Stimulated activated CD8-positive, alpha-beta memory T cell treated with anti-CD3 and anti-CD28 coated beads, Interleukin-4, amount 100 ng/mL, for 48 hours (primary cell): ENCODE results near the gene NPLOC4.
"Not testable (repeated sequence)": the region's sequence is repeated elsewhere in the genome, so short reads cannot be mapped to it uniquely, and the experiment has no call there.

Source experiments
- DNase-seq: peaks from one replicate; pipeline ENCODE4 v3.0.0-alpha.2; 2020

NPLOC4 gene

DNA sequence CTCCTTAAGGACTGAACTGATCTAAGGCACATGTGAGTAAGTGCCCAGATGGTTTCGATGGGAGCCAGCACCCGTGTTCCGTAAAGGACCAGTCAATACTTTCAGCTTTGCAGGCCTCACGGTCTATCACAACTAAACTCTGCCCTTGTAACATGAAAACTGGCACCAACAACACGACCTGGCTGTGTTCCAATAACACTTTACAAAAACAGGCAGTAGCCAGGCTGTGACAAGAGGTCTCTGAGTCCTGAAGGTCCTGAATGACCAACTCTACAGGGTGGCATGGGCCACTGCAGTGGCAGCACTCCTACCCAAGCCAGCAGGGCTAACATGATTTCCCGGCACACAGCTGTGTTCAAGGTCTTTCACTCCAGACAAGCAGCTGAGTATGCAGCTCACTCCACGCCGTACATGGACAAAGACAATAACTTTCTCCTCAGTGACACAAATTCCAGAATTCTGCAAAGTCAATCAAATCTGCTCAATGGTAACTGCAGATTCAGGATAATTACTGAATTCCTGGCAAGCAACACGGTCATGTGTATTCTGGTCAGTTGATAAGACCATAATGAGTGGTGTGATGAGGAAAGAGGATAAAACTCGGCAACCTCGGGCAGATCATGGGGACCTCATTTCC lies 15.3 kb downstream of the NPLOC4 start:
- DNase-seq = no peak

DNA sequence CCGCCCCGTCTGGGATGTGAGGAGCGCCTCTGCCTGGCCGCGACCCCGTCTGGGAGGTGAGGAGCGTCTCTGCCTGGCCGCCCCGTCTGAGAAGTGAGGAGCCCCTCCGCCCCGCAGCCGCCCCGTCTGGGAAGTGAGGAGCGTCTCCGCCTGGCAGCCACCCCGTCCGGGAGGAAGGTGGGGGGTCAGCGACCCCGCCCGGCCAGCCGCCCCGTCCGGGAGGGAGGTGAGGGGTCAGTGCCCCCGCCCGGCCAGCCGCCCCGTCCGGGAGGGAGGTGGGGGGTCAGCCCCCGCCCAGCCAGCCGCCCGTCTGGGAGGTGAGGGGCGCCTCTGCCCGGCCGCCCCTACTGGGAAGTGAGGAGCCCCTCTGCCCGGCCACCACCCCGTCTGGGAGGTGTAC lies 18.6 kb downstream of the NPLOC4 start:
- DNase-seq = not testable (repeated sequence)

DNA sequence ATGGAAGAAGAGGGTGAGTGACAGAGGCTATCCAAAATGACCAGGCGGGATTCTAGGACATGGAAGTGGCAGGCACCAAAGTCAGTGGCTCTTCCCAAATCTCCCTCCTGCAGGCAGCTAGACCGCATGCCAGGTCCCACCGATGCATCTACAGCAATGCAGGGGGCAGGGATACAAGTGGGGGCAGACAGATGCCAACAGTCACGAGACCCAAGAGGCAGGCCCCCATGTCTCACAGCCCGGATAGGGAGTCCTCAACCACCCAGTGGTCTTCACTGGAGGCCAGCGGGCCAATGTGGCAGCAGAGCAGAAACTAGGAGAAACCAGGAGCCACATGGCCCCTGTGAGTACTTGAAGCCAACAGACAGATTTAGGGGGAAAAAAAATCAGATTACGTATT lies 20.0 kb downstream of the NPLOC4 start:
- DNase-seq = no peak

GRCh38 chr17:81615401-81615930 lies 21.4 kb downstream of the NPLOC4 start:
- DNase-seq = no peak

DNA sequence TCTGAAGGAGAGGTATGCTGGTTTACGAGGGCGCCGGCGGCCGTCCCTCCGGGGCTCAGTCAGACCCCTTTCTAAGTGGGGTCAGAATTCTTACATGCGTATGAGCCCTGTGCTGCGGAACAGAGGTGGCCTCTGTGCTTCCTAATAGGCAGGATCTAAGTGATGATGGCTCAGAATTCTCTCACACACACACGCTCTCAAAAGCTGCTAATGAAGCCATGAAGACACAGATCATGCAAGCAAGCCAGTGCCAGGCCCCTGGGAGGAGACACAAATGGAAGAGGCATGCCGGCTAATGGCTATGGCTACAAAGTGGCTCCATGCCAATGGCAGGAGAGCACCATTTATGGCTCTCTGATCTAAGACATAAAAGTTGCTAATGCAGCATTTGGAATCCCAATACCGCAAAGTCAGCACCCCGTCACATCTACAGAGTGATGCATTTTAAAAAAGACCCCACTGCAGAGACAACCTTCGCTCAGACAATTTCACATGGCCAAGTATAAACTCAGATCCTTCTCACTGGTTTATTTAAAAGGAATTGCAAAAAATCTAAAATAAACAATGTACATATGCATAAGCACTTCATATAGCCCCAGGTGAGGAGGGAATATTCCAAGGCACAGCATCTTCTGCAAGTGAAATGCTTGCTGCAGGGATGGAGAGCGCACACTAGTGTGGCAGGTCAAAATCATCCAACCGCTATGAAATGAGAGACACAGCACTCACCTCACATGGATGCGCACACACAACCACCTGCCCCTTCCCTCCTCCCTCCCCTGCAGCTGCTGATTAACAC lies 24.5 kb downstream of the NPLOC4 start:
- DNase-seq = no peak

DNA sequence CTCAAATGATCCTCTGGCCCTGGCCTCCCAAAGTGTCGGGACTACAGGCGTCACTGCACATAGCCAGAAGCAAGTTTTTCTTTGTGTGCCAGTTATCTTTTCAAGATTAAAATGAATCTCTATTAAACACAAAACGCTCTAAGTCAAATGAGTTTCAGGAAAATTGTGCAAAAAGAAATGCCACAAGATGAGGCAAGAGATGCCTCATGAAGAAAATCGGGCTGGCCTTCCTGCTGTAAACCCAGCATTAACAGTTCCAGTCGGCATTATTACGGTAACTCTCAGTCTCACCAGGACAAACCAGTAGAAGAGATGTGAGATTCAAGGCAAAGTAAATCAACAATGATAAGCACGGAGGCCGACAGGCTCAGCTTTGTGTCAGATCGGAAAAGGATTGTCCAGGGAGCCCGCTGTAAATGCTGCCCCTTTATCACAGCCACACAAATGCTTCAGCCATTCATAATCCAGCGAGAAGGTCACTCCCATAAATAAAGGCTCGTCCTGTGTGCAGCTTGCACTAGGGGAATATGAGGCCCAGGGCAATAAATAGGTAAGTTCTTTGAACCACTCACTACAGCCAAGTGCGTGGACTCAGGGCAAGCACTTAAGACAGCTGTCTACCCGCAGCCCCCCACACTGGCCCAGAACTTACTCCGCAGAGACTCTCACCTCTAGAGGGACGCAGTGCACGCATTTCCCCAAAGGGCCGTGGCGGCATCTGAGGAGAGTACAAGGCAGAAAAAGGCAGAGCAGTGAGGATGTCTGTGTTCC lies 27.2 kb downstream of the NPLOC4 start:
- DNase-seq = no peak

- DNase-seq = no peak
Measured at GRCh38 chr17:81608605-81609004, 28.3 kb downstream of the NPLOC4 start.

DNA sequence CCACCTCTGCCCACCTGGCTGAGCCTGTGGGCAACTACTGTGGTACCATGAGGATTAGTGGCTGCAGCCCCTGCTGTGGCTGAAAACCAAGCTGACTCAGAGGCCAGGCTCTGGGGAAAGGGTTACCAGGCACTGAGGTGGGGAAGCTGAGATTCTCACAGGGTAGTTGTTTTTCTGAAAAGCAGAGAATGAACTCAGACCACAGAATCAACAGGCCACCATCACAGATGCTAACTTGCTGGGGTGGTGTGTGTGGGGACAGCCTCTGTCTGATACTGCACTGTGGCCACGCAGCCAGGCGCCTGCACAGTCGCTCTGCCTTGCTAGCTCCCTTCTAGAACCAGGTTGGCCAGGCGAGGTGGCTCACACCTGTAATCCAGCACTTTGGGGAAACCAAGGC lies 28.8 kb downstream of the NPLOC4 start:
- peak; percentile 57 for DNase-seq

DNA sequence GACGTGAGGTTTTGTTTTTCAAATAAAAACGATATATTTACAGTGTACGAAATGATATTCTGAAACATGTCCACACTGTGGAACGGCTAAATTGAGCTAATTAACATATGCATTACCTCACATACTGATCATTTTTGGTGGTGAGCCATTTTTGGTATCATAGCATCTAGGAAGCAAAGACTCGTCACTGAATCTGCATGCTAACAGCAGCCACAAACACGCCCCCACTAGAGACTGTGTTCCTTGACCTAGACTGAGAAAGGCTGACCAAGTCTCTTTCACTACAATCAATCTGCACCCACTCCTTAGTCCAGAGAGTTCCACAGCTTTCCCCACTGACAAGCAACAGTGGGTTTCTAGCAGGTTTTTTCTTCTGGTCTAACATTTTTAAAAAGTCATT lies 29.5 kb downstream of the NPLOC4 start:
- DNase-seq = no peak

GRCh38 chr17:81603846-81604610 lies 32.9 kb downstream of the NPLOC4 start:
- no peak for DNase-seq

GRCh38 chr17:81601525-81602120 lies 35.3 kb downstream of the NPLOC4 start:
- DNase-seq = peak; percentile 36

GRCh38 chr17:81599719-81600486 lies 37.0 kb downstream of the NPLOC4 start:
- DNase-seq = no peak

DNA sequence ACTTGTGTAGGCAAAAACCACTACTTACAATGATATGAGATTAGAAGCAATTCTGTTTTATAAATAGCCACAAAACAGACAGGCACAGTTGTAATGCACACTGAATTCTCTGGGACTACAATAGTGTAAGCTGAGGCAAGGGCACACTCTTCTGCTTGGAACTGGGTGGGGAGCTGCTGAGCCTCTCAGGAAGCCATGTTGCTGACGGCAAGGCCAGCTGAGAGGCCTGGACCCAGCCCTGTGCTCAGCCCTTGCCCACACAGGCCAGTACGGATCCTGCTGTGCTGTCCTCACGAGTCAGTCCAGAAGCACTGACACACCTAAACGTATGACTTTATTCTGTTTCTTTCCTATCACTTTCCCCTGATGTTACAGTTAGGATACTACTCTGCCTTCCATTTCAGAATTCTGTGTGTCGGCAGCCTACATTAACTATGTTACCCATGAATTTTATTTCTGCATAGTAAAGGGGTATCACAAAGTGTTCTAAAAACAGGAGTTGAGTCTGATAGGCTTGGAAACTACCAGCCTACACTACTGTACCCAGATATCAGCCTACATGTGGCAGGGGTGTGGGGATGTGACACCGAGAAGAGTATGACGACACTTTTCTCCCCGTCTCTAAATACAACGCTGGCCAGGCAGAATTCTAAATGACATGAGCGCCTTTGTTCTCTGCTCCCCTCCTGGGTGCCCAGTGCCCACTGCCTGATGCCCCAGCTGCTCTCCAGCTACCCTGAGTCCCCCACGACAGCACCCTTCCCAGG lies 43.6 kb downstream of the NPLOC4 start:
- DNase-seq = no peak

DNA sequence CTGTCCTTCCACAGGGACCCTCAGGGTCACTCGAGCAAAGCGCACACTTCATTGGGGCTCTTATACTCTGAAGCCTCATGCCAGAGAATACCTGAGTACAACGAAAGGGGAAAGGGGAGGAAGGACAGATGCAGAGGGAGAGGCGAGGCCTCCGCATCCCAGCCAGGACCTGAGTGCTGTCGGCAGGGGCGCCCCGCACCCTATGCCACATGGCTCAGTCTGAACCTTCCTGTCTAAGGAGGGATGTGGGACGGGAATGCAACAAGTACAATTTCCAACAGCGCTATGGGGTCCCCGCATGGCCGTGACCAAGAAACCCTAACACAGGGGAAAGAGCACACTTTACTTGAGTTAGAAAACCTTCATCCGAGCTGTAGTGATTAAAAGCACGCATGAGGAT lies 44.9 kb downstream of the NPLOC4 start:
- DNase-seq = no peak

- no peak for DNase-seq
Measured at GRCh38 chr17:81590121-81590520, 46.8 kb downstream of the NPLOC4 start.

DNA sequence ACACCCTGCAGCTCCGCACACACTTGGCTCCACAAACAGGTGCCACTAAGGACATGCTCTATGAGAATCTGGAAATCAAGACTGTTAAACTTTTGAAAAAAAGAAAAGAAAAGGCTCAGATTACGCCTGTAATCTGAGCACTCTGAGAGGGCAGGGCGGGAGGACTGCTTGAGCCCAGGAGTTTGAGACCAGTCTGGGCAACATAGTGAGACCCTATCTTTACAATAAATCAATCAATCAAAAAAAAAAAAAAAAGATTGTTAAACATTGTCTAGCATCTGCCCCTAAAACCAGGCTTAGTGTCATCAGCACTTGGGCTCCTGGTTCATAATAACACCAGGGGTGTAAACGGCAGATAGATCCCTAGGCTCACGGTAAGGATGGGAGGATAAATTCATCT lies 47.3 kb downstream of the NPLOC4 start:
- no peak for DNase-seq

DNA sequence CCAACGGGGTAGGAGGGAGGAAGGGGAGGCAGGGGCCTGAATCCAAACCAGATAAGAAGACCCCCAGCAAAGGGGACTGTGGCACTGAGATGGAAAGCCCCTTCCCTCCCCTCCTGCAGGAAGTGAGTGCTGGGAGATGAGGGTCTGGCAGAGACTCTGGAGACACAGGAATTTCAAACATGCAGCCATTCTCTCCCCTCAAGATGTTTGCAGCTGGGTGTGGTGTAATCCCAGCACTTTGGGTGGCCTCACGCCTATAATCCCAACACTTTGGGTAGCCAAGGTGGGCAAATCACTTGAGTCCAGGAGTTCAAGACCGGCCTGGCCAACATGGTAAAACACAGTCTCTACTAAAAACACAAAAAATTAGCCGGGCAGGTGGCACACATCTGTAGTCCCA lies 50.8 kb downstream of the NPLOC4 start:
- DNase-seq = no peak

- DNase-seq = not testable (repeated sequence)
Measured at GRCh38 chr17:81584771-81585170, 52.1 kb downstream of the NPLOC4 start.

- no peak for DNase-seq
Measured at GRCh38 chr17:81583589-81584342, 53.1 kb downstream of the NPLOC4 start.

DNA sequence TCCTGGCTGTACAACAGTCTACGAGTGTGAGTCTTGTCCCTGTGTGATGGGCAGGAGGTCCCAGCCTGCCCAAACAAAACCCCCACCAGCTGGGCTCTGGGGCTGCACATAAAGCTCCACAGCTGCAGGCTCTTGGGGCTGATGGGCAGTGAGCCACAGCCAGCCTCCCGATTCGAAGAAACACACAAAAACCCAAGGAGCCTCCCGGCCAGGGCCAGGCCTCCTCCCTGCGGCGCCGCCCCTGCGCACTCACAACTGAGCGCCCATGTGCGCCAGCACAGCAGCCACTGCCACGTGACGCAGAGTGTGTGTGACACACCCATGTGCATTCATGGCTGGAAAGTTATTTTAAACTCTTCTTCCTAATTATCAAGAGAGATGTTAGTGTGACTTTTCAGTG lies 54.2 kb downstream of the NPLOC4 start:
- no peak for DNase-seq
